K562 (cell line): ENCODE measurements around the gene MON1A. TPM values are rescaled to one million over a fixed set of nuclear protein-coding genes. Genes with fewer than 3 reads are reported as not detected.

ENCODE experiments used
- ATF1 ChIP-seq, 2 experiments: fragments of 450-650 bp in 1 of 2; IDR thresholded peaks; 2 replicates each; pipeline ENCODE4 v1.6.1; 2016; ENCODE audit warnings: missing compliant biosample characterization in 1 of 2, missing genetic modification characterization in 1 of 2
- E2F1 ChIP-seq: sonication (generic); formaldehyde crosslinking; IDR thresholded peaks from 2 replicates; pipeline ENCODE4 v1.8.1; 2023; ENCODE audit warnings: mild to moderate bottlenecking, missing genetic modification reagents, moderate library complexity
- E2F3 ChIP-seq: fragments of 250-450 bp; sonication (Bioruptor Pico); IDR thresholded peaks from 2 replicates; pipeline ENCODE4 v1.4.0; 2020; ENCODE audit warnings: mild to moderate bottlenecking
- ETV1 ChIP-seq: fragments of 450-650 bp; conservative IDR thresholded peaks from 2 replicates; pipeline ENCODE4 v1.6.1; 2016; ENCODE audit warnings: missing genetic modification characterization, control low read depth, low read depth, missing compliant biosample characterization
- ETV5 ChIP-seq: sonication (generic); formaldehyde crosslinking; IDR thresholded peaks from 2 replicates; pipeline ENCODE4 v1.4.0; 2020; ENCODE audit warnings: low read depth, mild to moderate bottlenecking, missing genetic modification reagents
- HNRNPH1 ChIP-seq: fragments of 200-400 bp; formaldehyde crosslinking; optimal IDR thresholded peaks from 2 replicates; pipeline ENCODE3; 2017; ENCODE audit warnings: low read depth, mild to moderate bottlenecking, low read length, moderate library complexity
- HNRNPK ChIP-seq: fragments of 200-400 bp; formaldehyde crosslinking; IDR thresholded peaks from one replicate; pipeline ENCODE4 v1.6.1; 2018; ENCODE audit warnings: mild to moderate bottlenecking, low read depth, low read length; ENCODE audit not compliant: poor library complexity, severe bottlenecking
- MAFK ChIP-seq: IDR thresholded peaks from 2 replicates; pipeline ENCODE4 v1.6.1; 2011; ENCODE audit warnings: low read length, improper control_type of control experiment
- RBM39 ChIP-seq: fragments of 200-400 bp; formaldehyde crosslinking; optimal IDR thresholded peaks from 2 replicates; pipeline ENCODE3; 2018; ENCODE audit warnings: low read depth, low read length
- RREB1 ChIP-seq: fragments of 250-450 bp; sonication (Bioruptor Pico); IDR thresholded peaks from 2 replicates; pipeline ENCODE4 v1.4.0; 2020
- SREBF2 ChIP-seq: sonication (generic); formaldehyde crosslinking; IDR thresholded peaks from 2 replicates; pipeline ENCODE4 v1.4.0; 2020; ENCODE audit warnings: mild to moderate bottlenecking, missing genetic modification reagents
- TBP ChIP-seq: optimal IDR thresholded peaks from 2 replicates; pipeline ENCODE3; 2011; ENCODE audit warnings: low read depth, low read length, improper control_type of control experiment
- TCF3 ChIP-seq: sonication (generic); formaldehyde crosslinking; IDR thresholded peaks from 2 replicates; pipeline ENCODE4 v1.4.0; 2020; ENCODE audit warnings: mild to moderate bottlenecking, missing genetic modification reagents
- ZEB2 ChIP-seq: fragments of 450-650 bp; IDR thresholded peaks from 2 replicates; pipeline ENCODE4 v1.6.1; 2016
- ZFPM2 ChIP-seq: fragments of 250-450 bp; sonication (Bioruptor Pico); IDR thresholded peaks from 2 replicates; pipeline ENCODE4 v1.5.1; 2022; ENCODE audit warnings: mild to moderate bottlenecking
- polyA plus RNA-seq, 8 experiments: library from polyadenylated mRNA; depleted of rRNA in 4 of 8; stranded (reverse) in 5 of 8; unstranded in 3 of 8; fragments of >200 nt; fragmentation: Nextera tagmentation in 2 of 8; fragmentation: Illumina TruSeq in 1 of 8; extraction: Ambion mirVana in 2 of 8; extraction: Trizol in 1 of 8; gene quantifications; 2 replicates each; pipeline versions ENCODE4 v1.2.1 to v1.2.3, GENCODE V29; 2011 to 2014; ENCODE audit warnings: inconsistent platforms in 1 of 8, missing spikeins in 1 of 8
- total RNA-seq, 7 experiments: library from RNA; depleted of rRNA in 6 of 7; stranded (reverse); fragments of >200 nt in 6 of 7; fragmentation: Illumina TruSeq in 2 of 7; extraction: Trizol in 2 of 7; gene quantifications; 2 replicates each; pipeline versions ENCODE4 v1.2.1 to v1.2.3, GENCODE V29; 2011 to 2021; ENCODE audit warnings: low replicate concordance in 1 of 7
- TF ChIP-seq, protein P1 (sequence below): fragments of 200-800 bp; sonication (Bioruptor generic); IDR thresholded peaks from 2 replicates; pipeline ENCODE4 v1.6.1; 2017; ENCODE audit warnings: missing genetic modification characterization, missing compliant biosample characterization
- TF ChIP-seq, protein P2 (sequence below): sonication (generic); formaldehyde crosslinking; IDR thresholded peaks from 2 replicates; pipeline ENCODE4 v1.9.0; 2022; ENCODE audit warnings: mild to moderate bottlenecking, missing genetic modification reagents

Gene MON1A
- total and polyA plus RNA-seq, 9 of the 15 experiments (the other 6 are each of a cell fraction or from before 2014, with no cell fraction given), result 1.1 to 13.8 (median 6.8) TPM

DNA sequence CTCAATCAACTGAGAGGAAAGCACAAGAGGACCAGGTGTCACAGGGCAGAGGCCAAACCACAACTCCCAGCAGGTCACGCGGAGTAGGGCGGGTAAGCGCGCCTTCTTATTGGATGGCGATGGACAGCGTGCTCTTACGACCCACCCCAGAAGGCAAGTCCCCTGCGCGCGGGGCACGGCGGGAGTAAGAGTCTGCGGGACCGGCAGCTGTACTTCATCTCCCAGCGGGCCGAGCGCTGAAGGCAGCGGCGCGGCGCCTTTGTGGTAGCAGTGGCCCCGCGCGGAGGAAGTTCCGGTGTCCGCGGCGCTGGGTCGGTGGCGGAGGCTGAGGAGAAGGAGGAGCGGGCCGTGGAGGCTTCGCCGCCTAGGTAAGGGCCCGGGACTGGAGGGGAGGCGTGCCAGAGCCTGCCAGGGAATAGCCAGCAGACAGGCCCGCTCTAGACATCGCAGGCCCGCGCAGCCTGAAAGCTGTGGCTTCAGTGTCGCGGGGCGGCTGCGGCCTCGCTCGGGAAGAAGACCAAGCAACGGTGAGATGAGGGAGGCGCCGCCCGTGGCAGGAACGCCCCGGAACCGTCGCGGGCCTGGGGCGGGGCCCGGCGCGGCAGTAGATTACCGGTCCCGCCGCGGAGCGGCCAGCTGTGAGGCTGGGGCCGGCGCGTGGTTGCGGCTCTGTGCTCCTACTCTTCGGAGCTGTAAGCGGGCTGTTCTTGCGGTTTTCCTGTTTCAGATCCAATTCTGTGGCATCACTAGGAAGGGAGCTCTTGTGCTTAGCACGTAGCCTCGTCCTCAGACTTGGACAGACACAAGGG, 10.5 kb upstream of the MON1A start, which contains the start of gene RBM6 (continued):
- TF ChIP-seq ATF1 (CRISPR knock-in tag; IDR thresholded peaks at IDR 0.05), result no peak
- TF ChIP-seq ATF1 (tag; IDR thresholded peaks at IDR 0.05), result peak; percentile 95
- peak; percentile 86 for TF ChIP-seq ETV5 (CRISPR knock-in tag)
- peak; percentile 13 for TF ChIP-seq HNRNPK
- TF ChIP-seq ZFPM2 (CRISPR knock-in tag), result no peak
- no peak for TF ChIP-seq RREB1 (CRISPR knock-in tag)
- TF ChIP-seq HNRNPH1, result no peak
- TF ChIP-seq, protein P1, sequence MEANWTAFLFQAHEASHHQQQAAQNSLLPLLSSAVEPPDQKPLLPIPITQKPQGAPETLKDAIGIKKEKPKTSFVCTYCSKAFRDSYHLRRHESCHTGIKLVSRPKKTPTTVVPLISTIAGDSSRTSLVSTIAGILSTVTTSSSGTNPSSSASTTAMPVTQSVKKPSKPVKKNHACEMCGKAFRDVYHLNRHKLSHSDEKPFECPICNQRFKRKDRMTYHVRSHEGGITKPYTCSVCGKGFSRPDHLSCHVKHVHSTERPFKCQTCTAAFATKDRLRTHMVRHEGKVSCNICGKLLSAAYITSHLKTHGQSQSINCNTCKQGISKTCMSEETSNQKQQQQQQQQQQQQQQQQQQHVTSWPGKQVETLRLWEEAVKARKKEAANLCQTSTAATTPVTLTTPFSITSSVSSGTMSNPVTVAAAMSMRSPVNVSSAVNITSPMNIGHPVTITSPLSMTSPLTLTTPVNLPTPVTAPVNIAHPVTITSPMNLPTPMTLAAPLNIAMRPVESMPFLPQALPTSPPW (CRISPR knock-in tag), result peak; percentile 63; the same call in 1 of the 2 replicates
- TF ChIP-seq SREBF2, result no peak
- TF ChIP-seq RBM39, result no peak
- TF ChIP-seq ETV1, result peak; percentile 81
- 0 out of 2 replicates have a peak, but pooled peaks have one; percentile 3 for TF ChIP-seq MAFK
- TF ChIP-seq TCF3 (CRISPR knock-in tag), result peak; percentile 12; the same call in 1 of the 2 replicates
- peak; percentile 63 for TF ChIP-seq TBP
- peak; percentile 18 for TF ChIP-seq E2F1
- 0 out of 2 replicates have a peak, but pooled peaks have one; percentile 46 for TF ChIP-seq E2F3 (CRISPR knock-in tag)
- TF ChIP-seq ZEB2, result 0 out of 2 replicates have a peak, but pooled peaks have one; percentile 12
- TF ChIP-seq, protein P2, sequence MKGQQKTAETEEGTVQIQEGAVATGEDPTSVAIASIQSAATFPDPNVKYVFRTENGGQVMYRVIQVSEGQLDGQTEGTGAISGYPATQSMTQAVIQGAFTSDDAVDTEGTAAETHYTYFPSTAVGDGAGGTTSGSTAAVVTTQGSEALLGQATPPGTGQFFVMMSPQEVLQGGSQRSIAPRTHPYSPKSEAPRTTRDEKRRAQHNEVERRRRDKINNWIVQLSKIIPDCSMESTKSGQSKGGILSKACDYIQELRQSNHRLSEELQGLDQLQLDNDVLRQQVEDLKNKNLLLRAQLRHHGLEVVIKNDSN (CRISPR knock-in tag), result peak; percentile 97
